Astrocyte of the hippocampus (primary cell): ENCODE results near the gene PDE6G.

ENCODE experiments used
- DNase-seq: peaks from one replicate; pipeline ENCODE4 v3.0.0; 2011; ENCODE audit warnings: low read depth, low spot score

The PDE6G gene

DNA sequence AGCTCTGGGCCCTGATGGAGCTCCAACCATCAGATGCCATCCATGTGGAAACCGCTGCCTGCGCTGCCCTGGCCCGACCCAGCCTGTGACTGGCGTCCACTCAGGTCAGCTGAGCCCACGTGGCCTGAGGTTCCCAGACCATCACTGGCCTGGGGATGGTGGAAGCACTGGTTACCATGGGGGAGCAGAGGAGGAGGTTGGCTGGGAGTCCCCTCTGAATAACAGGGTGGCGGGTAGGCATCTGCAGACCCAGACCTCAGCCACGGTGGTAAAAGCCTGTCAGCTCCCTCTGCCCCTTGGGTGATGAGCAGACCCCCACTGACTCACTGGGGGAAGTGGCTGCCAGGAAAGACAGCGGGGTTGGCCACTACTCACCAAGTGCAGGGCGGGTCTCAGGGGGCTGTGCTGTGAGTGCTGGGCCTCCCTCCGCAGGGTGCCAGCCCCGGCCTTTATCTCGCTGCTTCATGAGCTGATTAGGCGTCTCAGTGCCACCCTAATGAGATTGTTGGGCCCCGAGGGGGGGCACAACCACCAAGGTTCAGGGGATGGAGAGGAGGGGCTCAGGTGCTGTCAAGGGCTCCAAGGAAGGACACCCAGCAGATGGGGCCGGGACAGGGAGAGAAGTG is at the start of gene PDE6G:
Gene PDE6G, minus strand, starts transcription at position 425 of the 626 bp plus-strand sequence. CDS start 3,237 bp downstream, outside the sequence.
- DNase-seq: no peak

DNA sequence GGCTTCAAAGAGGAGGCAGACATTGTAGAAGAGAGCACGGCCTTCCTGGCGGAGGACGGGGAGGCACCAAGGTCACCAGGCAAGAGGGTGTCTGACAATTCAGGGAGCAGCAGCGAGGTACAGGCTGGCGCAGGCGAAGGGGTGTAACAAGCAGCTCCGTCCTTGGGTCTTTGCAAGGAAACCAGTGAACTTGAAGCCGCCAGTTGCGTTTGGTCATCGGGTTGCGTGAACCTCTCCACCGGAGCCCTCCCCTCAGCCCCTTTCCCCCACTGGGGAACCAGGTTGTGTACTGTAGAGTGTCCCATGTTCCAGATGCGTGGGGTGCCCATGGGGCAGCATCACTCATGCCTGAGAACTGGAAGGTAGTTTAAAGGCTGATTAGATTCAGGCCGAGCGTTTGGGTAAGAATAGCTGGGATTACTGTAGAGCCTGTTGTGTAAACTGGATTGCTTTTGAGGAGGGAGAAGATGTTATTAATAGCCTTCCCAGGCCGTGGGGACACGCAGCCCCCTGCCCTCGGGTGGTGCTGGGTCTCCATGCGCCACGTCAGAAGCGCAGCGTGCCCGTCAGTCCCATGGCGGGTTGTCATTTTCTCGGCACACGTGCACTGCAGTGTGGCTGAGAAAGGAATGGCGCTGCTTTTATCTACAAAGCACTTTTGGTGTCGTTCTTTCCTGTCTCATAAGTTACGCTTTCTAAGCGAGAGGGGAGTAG is 49.3 kb upstream of the PDE6G start:
- no peak for DNase-seq

DNA sequence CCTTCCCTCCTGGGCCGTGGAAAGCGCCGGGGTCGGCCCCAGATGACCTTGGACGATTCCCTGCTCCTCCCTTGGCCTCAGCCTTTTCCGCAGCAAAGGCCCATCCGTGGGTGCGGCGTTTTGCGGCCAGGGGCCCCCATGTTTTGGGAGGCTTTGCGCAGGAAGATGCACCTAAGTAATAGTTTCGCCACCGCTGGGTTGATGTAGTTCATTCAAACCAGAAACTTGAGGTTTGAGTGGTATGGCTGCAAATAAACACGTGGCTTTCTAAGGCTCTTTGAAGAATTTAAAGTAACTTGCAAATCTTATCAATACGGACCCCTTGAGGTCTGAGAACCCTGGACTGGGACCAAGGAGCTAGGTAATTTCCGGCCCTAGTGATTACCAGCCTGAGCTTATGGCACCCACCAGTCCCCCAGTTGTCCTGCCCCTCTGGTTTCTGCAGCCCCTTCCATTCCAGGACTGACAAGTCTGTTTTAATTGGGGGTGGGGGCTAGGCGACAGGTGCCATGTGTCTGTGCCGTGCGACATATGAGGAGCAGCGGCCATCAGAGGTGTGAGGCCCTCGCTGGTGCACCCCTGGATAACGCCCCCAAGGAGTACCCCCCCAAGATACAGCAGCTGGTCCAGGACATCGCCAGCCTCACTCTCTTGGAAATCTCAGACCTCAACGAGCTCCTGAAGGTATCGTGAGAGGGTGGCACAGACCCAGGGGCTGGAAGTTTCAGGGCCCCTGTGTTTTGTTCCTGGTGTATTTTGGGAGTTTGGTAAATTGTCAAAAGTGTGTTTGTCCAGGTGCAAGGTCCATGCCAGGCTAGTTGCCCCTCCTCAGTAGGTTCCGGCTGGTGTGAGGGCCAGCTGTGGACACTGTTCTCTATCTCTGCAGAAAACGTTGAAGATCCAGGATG is 47.7 kb upstream of the PDE6G start:
- no peak for DNase-seq

- DNase-seq: peak; percentile 98
Observed at GRCh38 chr17:81702934-81703746, 46.8 kb upstream of the PDE6G start, which contains the start of gene MRPL12. Gene MRPL12, plus strand, starts transcription at chr17:81703367. Its CDS starts 135 bp downstream, at chr17:81703502.

DNA sequence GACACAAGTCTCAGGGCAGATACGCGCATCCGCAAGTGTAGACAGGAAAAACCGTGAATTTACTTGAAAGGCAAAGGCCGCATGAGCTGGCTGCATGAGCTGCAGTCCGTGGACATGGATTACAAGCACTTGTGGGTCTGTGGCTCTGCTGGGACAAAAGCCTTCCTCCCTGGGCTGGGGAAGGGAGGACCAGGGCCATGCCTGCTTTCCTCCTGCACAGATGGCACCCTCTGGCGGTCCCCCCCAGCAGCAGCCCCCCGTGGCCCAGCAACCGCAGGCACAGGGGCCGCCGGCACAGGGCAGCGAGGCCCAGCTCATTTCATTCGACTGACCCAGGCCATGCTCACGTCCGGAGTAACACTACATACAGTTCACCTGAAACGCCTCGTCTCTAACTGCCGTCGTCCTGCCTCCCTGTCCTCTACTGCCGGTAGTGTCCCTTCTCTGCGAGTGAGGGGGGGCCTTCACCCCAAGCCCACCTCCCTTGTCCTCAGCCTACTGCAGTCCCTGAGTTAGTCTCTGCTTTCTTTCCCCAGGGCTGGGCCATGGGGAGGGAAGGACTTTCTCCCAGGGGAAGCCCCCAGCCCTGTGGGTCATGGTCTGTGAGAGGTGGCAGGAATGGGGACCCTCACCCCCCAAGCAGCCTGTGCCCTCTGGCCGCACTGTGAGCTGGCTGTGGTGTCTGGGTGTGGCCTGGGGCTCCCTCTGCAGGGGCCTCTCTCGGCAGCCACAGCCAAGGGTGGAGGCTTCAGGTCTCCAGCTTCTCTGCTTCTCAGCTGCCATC is 45.1 kb upstream of the PDE6G start:
- DNase-seq: no peak

- DNase-seq: no peak
Observed at GRCh38 chr17:81700353-81701287, 44.3 kb upstream of the PDE6G start.

DNA sequence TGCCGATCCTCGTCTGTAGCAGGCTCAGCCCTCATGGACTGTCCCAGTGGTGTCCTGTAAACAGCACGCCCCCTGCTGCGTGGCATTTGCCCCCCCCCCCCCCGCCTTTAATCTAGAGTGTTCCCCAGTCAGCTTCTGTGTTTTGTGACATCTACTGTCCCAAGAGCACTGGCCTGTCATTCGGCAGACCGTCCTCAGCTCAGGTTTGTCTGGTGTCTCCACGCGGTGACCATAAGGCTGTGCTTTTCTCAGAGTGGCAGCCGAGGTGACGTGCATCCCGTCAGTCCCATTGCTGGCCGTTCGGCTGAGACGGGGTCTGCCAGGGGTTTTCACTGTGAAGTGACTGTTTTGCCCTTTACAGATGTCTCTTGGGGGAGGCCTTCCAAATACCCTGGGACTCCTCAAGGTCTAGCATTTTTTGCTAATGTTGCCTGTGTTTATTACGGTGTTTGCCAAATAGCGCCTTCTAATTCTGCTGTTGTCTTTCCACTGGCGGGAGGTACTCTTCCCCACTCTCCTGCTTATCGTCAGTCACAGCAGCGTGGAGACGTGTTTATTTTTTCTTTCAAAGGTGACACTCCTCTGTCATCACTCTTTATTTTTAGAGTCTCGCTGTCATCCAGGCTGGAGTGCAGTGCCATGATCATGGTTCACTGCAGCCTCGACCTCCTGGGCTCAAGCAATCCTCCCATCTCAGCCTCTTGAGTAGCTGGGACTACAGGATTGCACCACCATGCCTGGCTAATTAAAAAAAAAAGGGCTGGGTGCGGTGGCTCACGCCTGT is 41.1 kb upstream of the PDE6G start:
- DNase-seq: no peak

DNA sequence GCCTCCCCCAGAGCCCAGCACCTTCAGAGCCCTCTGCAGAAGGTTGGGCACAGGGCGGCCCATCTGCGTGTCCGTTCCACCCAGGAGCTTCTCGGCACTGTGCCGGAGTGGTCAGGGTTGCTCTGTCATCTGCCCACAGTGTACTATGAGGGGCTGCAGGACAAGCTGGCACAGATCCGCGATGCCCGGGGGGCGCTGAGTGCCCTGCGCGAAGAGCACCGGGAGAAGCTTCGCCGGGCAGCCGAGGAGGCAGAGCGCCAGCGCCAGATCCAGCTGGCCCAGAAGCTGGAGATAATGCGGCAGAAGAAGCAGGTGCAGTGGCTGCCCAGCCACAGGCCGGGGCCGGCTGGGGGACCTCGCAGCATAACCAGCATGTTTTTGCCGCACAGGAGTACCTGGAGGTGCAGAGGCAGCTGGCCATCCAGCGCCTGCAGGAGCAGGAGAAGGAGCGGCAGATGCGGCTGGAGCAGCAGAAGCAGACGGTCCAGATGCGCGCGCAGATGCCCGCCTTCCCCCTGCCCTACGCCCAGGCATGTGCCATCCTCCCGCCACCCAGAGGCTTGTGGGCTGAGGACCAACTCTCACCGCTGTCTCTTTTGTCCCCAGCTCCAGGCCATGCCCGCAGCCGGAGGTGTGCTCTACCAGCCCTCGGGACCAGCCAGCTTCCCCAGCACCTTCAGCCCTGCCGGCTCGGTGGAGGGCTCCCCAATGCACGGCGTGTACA is 40.0 kb upstream of the PDE6G start:
- DNase-seq: no peak

DNA sequence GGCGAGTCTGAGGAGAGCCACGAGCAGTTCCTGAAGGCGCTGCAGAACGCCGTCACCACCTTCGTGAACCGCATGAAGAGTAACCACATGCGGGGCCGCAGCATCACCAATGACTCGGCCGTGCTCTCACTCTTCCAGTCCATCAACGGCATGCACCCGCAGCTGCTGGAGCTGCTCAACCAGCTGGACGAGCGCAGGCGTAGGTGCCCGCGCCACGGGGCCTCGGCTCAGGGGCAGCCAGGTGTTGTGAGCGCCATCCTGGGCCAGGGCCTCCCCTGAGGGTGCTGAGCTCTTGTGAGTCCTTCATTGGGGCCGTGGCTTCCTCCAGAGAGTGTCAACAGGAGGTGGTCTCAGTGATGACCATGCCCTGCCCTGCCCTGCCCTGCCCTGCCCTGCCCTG is 39.5 kb upstream of the PDE6G start:
- DNase-seq: no peak

DNA sequence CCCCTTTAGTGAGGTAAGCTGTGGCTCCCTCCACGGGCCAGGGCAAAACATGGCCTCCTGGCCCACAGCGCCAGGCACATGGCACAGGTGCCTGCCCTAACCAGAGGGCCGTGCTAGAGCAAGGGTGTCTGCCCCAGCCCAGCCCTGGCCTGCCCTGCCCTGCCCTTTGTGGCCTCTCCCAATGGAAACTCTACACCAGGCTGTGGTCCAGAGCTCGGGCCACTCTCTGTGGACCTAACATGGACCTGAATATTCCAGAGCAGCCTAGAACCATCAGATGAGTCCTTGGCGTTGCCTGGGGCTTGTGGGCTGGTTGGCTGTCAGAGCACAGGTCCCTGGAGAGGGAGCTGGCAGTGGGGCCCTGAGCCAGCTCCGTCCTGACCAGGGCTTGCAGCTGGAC is 38.9 kb upstream of the PDE6G start:
- DNase-seq: no peak

GRCh38 chr17:81694810-81695209 is 38.5 kb upstream of the PDE6G start:
- no peak for DNase-seq

GRCh38 chr17:81693509-81694210 is 37.3 kb upstream of the PDE6G start:
- DNase-seq: no peak

DNA sequence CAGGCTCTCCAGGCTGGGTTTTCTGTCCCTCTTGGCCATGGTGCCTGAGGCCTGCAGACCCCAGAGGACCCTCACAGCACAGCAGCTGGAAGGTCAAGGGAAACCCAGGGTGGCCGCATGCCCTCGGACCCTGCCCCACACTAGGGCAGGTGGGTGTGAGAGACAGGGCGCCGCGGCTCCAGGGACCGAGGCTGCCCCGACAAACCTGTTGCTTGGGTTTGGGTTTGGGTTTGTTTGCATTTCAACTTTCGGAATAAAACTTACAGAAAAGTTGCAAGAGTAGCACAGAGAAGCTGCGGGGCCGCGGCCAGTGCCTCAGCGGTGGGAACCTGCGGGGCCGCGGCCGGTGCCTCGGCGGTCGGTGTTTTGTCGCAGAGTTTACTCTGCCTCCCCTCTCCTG is 35.3 kb upstream of the PDE6G start:
- no peak for DNase-seq

DNA sequence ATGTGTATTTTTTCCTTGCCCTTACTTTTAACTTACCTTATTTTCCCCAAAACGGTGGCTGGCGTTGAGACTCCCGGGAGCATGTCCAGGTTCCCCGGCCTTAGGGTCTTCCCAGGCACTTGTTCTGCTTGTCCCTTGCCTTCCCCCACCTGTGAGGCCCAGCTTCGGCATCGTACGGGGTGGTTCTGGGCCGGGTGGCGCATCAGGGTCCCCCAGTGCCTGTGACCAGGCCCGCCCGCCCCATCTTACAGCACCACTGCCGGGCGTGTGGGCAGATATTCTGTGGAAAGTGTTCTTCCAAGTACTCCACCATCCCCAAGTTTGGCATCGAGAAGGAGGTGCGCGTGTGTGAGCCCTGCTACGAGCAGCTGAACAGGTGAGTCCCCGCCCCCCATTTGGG is 34.9 kb upstream of the PDE6G start:
- no peak for DNase-seq

DNA sequence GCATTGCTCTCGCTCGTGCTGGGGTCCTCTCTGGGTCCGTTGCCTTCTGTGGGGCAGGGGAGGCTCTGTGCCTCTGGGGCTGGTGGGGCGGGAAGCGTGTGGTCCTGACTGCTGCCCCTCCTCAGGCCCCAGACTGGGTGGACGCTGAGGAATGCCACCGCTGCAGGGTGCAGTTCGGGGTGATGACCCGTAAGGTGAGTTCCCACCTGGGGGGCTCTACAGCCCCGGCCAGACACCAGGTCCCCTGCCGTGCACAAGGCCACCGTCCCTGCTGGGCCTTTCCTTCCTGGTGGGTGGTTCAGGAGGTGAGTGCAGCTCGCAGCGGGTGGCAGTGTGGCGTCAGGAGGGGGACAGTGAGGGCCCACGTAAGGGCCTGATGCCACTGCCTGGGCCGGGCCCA is 34.2 kb upstream of the PDE6G start:
- no peak for DNase-seq

- no peak for DNase-seq
Observed at GRCh38 chr17:81690066-81690465, 33.7 kb upstream of the PDE6G start.

DNA sequence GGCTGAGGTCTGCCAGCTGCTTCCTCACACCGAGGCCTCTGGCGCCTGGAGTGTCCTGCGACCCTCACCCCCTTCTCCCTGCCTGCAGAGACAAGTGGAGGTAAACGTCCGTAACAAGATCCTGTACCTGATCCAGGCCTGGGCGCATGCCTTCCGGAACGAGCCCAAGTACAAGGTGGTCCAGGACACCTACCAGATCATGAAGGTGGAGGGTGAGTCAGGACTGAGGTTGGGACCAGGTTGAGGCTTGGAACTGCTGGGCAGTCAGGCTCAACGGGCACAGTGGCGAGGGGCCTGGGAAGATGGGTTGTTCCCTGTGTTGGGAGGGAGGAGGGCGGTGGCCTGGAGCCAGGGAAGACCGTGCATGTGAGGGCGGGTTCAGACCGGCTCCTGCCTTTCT is 32.3 kb upstream of the PDE6G start:
- DNase-seq: no peak
